Inflammatory macrophage treated with lipopolysaccharide for 4 hours (primary cell): ENCODE measurements around the gene ZNF638.

Source experiments
- DNase-seq: peaks from one replicate; pipeline ENCODE4 v3.0.0-alpha.2; 2020

The ZNF638 gene

GRCh38 chr2:71333619-71334018 is 2.0 kb downstream of the ZNF638 start:
- DNase-seq: peak; percentile 14

GRCh38 chr2:71336384-71336783 is 4.8 kb downstream of the ZNF638 start:
- no peak for DNase-seq

GRCh38 chr2:71336802-71337201 is 5.2 kb downstream of the ZNF638 start:
- peak; percentile 49 for DNase-seq

- no peak for DNase-seq
These were observed 6.2 kb downstream of the ZNF638 start for GRCh38 chr2:71337776-71338175.

GRCh38 chr2:71339685-71340084 is 8.1 kb downstream of the ZNF638 start:
- no peak for DNase-seq

GRCh38 chr2:71340176-71340575 is 8.6 kb downstream of the ZNF638 start:
- DNase-seq: no peak

GRCh38 chr2:71341645-71342044 is 10.1 kb downstream of the ZNF638 start:
- DNase-seq: no peak

GRCh38 chr2:71346065-71346464 is 14.5 kb downstream of the ZNF638 start:
- DNase-seq: no peak

GRCh38 chr2:71347517-71347916 is 15.9 kb downstream of the ZNF638 start:
- DNase-seq: no peak

GRCh38 chr2:71348302-71348701 is 16.7 kb downstream of the ZNF638 start:
- no peak for DNase-seq

GRCh38 chr2:71353248-71353647 is 21.7 kb downstream of the ZNF638 start:
- DNase-seq: no peak

- no peak for DNase-seq
These were observed 27.5 kb downstream of the ZNF638 start for GRCh38 chr2:71358931-71359671.

- no peak for DNase-seq
These were observed 28.9 kb downstream of the ZNF638 start for GRCh38 chr2:71360434-71360975.

GRCh38 chr2:71361631-71362030 is 30.0 kb downstream of the ZNF638 start:
- DNase-seq: no peak

GRCh38 chr2:71362447-71362846 is 30.9 kb downstream of the ZNF638 start:
- no peak for DNase-seq

GRCh38 chr2:71370015-71370414 is 38.4 kb downstream of the ZNF638 start:
- DNase-seq: no peak

- no peak for DNase-seq
These were observed 40.5 kb downstream of the ZNF638 start for GRCh38 chr2:71372042-71372441.

- no peak for DNase-seq
These were observed 47.5 kb downstream of the ZNF638 start for GRCh38 chr2:71379086-71379485.

GRCh38 chr2:71380665-71381064 is 49.1 kb downstream of the ZNF638 start:
- DNase-seq: no peak

- peak; percentile 44 for DNase-seq
These were observed 53.4 kb downstream of the ZNF638 start for GRCh38 chr2:71385012-71385411.

GRCh38 chr2:71388214-71388613 is 56.6 kb downstream of the ZNF638 start:
- DNase-seq: no peak

GRCh38 chr2:71389384-71390072 is 57.9 kb downstream of the ZNF638 start:
- no peak for DNase-seq

GRCh38 chr2:71393216-71393615 is 61.6 kb downstream of the ZNF638 start:
- DNase-seq: no peak

- no peak for DNase-seq
These were observed 63.9 kb downstream of the ZNF638 start for GRCh38 chr2:71395471-71395870.
